Liver (tissue), 3 donors: Measurements from ENCODE around the gene CD300E.

ENCODE experiments used
- EGR1 ChIP-seq, 2 donors: IDR thresholded peaks; 2 replicates each; pipeline ENCODE4 v1.6.1; 2016 to 2018; ENCODE audit warnings: antibody characterized with exemption in 2 of 2, low read depth in 2 of 2
- GABPA ChIP-seq, 2 donors: IDR thresholded peaks in 1 of 2; conservative IDR thresholded peaks in 1 of 2; 2 replicates each; pipeline ENCODE4 v1.6.1; 2016; ENCODE audit warnings: antibody characterized with exemption in 2 of 2, mild to moderate bottlenecking in 1 of 2, moderate library complexity in 1 of 2
- JUND ChIP-seq, 2 donors: IDR thresholded peaks; 2 replicates each; pipeline ENCODE4 v1.6.1; 2016; ENCODE audit warnings: antibody characterized with exemption in 2 of 2
- RAD21 ChIP-seq, 2 donors: IDR thresholded peaks; 2 replicates each; pipeline ENCODE4 v1.6.1; 2016; ENCODE audit warnings: antibody characterized with exemption in 2 of 2, mild to moderate bottlenecking in 2 of 2
- RXRA ChIP-seq, 2 donors: IDR thresholded peaks; 2 replicates each; pipeline ENCODE4 v1.6.1; 2017 to 2018; ENCODE audit warnings: antibody characterized with exemption in 2 of 2, mild to moderate bottlenecking in 1 of 2
- SP1 ChIP-seq: IDR thresholded peaks from 2 replicates; pipeline ENCODE4 v1.6.1; 2018; ENCODE audit warnings: antibody characterized with exemption, mild to moderate bottlenecking
- TAF1 ChIP-seq: conservative IDR thresholded peaks from 2 replicates; pipeline ENCODE4 v1.6.1; 2016; ENCODE audit warnings: antibody characterized with exemption, mild to moderate bottlenecking
- YY1 ChIP-seq: IDR thresholded peaks from 2 replicates; pipeline ENCODE4 v1.6.1; 2016; ENCODE audit warnings: antibody characterized with exemption, mild to moderate bottlenecking
- TF ChIP-seq, protein P1 (sequence below): IDR thresholded peaks from 2 replicates; pipeline ENCODE4 v1.6.1; 2016; ENCODE audit warnings: antibody characterized with exemption, mild to moderate bottlenecking
- TF ChIP-seq, protein P2 (sequence below): fragments of 150-350 bp; IDR thresholded peaks from 2 replicates; pipeline ENCODE4 v1.5.1; 2017; ENCODE audit warnings: improper control_type of control experiment, low read depth, low read length; ENCODE audit not compliant: missing input control
- TF ChIP-seq, protein P3 (sequence below): IDR thresholded peaks from 2 replicates; pipeline ENCODE4 v1.6.1; 2016; ENCODE audit warnings: antibody characterized with exemption
- TF ChIP-seq, protein P4 (sequence below): IDR thresholded peaks from 2 replicates; pipeline ENCODE4 v1.6.1; 2016; ENCODE audit warnings: antibody characterized with exemption
- TF ChIP-seq, protein P5 (sequence below): IDR thresholded peaks from 2 replicates; pipeline ENCODE4 v1.6.1; 2016; ENCODE audit warnings: antibody characterized with exemption
- donor health status: healthy.
- donor health status: healthy.

DNA sequence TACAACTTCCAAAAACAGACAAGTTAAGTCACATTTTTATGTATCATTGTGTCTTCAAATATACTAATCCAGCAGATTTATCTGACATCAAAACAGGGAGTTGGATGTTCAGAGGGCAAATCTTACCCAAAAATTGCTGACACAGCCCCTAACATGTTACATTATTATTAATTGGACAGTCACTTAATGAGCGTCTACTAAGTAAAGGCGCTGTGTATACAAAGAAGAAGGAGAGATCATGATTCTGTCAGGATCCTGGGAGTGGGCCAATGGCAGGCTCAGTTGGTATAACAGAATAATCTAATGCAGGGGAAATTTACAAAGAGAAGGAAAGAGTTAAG is 18.4 kb upstream of the CD300E start:
- TF ChIP-seq, protein P1, sequence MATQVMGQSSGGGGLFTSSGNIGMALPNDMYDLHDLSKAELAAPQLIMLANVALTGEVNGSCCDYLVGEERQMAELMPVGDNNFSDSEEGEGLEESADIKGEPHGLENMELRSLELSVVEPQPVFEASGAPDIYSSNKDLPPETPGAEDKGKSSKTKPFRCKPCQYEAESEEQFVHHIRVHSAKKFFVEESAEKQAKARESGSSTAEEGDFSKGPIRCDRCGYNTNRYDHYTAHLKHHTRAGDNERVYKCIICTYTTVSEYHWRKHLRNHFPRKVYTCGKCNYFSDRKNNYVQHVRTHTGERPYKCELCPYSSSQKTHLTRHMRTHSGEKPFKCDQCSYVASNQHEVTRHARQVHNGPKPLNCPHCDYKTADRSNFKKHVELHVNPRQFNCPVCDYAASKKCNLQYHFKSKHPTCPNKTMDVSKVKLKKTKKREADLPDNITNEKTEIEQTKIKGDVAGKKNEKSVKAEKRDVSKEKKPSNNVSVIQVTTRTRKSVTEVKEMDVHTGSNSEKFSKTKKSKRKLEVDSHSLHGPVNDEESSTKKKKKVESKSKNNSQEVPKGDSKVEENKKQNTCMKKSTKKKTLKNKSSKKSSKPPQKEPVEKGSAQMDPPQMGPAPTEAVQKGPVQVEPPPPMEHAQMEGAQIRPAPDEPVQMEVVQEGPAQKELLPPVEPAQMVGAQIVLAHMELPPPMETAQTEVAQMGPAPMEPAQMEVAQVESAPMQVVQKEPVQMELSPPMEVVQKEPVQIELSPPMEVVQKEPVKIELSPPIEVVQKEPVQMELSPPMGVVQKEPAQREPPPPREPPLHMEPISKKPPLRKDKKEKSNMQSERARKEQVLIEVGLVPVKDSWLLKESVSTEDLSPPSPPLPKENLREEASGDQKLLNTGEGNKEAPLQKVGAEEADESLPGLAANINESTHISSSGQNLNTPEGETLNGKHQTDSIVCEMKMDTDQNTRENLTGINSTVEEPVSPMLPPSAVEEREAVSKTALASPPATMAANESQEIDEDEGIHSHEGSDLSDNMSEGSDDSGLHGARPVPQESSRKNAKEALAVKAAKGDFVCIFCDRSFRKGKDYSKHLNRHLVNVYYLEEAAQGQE = no peak
- TF ChIP-seq EGR1 (IDR thresholded peaks at IDR 0.05; ENCODE audit: low read depth in 2 of 2) = no peak
- TF ChIP-seq RXRA (IDR thresholded peaks at IDR 0.05) = no peak
- TF ChIP-seq, protein P2, sequence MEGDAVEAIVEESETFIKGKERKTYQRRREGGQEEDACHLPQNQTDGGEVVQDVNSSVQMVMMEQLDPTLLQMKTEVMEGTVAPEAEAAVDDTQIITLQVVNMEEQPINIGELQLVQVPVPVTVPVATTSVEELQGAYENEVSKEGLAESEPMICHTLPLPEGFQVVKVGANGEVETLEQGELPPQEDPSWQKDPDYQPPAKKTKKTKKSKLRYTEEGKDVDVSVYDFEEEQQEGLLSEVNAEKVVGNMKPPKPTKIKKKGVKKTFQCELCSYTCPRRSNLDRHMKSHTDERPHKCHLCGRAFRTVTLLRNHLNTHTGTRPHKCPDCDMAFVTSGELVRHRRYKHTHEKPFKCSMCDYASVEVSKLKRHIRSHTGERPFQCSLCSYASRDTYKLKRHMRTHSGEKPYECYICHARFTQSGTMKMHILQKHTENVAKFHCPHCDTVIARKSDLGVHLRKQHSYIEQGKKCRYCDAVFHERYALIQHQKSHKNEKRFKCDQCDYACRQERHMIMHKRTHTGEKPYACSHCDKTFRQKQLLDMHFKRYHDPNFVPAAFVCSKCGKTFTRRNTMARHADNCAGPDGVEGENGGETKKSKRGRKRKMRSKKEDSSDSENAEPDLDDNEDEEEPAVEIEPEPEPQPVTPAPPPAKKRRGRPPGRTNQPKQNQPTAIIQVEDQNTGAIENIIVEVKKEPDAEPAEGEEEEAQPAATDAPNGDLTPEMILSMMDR = no peak
- TF ChIP-seq, protein P3, sequence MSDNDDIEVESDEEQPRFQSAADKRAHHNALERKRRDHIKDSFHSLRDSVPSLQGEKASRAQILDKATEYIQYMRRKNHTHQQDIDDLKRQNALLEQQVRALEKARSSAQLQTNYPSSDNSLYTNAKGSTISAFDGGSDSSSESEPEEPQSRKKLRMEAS = no peak
- TF ChIP-seq, protein P4, sequence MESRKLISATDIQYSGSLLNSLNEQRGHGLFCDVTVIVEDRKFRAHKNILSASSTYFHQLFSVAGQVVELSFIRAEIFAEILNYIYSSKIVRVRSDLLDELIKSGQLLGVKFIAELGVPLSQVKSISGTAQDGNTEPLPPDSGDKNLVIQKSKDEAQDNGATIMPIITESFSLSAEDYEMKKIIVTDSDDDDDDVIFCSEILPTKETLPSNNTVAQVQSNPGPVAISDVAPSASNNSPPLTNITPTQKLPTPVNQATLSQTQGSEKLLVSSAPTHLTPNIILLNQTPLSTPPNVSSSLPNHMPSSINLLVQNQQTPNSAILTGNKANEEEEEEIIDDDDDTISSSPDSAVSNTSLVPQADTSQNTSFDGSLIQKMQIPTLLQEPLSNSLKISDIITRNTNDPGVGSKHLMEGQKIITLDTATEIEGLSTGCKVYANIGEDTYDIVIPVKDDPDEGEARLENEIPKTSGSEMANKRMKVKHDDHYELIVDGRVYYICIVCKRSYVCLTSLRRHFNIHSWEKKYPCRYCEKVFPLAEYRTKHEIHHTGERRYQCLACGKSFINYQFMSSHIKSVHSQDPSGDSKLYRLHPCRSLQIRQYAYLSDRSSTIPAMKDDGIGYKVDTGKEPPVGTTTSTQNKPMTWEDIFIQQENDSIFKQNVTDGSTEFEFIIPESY = no peak
- TF ChIP-seq RAD21 (IDR thresholded peaks at IDR 0.05) = no peak
- no peak for TF ChIP-seq TAF1
- TF ChIP-seq YY1 = no peak
- TF ChIP-seq GABPA (IDR thresholded peaks at IDR 0.05 in 1 of 2, conservative IDR thresholded peaks at IDR 0.05 in 1 of 2) = no peak
- TF ChIP-seq JUND (IDR thresholded peaks at IDR 0.05) = no peak
- TF ChIP-seq, protein P5, sequence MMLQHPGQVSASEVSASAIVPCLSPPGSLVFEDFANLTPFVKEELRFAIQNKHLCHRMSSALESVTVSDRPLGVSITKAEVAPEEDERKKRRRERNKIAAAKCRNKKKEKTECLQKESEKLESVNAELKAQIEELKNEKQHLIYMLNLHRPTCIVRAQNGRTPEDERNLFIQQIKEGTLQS = no peak
- no peak for TF ChIP-seq SP1
